ENCODE data around the gene WDR59. TPM values are rescaled to one million over a fixed set of nuclear protein-coding genes. Genes with fewer than 3 reads are reported as not detected.

Gene WDR59
- total and polyA plus RNA-seq, 2 experiments from 2014 or later: 38.7 to 54.5 TPM

DNA sequence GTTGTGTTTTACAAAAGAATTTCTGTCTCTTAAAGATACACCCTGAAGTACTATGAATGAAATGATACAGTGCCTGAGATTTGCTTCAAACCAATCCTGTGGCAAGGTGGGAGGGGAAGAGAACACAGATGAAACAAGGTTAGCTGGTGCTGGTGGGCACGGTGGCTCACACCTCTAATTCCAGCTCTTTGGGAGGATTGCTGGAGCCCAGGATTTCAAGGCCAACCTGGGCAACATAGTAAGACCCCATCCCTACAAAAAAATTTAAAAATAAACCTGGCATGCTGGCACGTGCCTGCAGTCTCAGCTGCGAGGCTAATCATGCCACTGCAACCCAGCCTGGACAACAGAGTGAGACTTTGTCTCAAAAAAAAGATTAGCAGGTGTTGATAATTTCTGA is 143.0 kb downstream of the WDR59 start:
- Histone ChIP-seq H3K36me3 (ENCODE audit: insufficient read depth) (no peaks in the 10 kb centered on the region), H3K27ac (ENCODE audit: low read depth) (no peak overlapping the region), H4K20me1 (replicated peaks; ENCODE audit: insufficient read depth) (no peaks in the 10 kb centered on the region), H3K27me3 (ENCODE audit: insufficient read depth) (no peaks in the 10 kb centered on the region), H3K4me3 (no peak overlapping the region), H3F3A (replicated peaks; ENCODE audit: low read depth) (peaks cover 5% of the 10 kb centered on the region; the same call in 1 of the 2 replicates), H3K4me1 (ENCODE audit: insufficient read depth) (peaks cover 16% of the 10 kb centered on the region), H2AFZ (no peak overlapping the region), H3K9me2 (ENCODE audit: insufficient read depth) (no peaks in the 10 kb centered on the region), H3K4me2 (no peak overlapping the region), H3K79me2 (replicated peaks; ENCODE audit: insufficient read depth) (no peaks in the 10 kb centered on the region)
- Mint-ChIP-seq H3K9me3 (no peaks in the 10 kb centered on the region), H3K27me3 (ENCODE audit: insufficient read depth, low read depth, poor library complexity) (peaks cover 2% of the 10 kb centered on the region), H3K4me3 (no peak overlapping the region), H3K36me3 (ENCODE audit: low read depth) (no peaks in the 10 kb centered on the region), H3K4me1 (peaks cover 11% of the 10 kb centered on the region), H3K27ac (no peak overlapping the region)
- DNase-seq (ENCODE audit: low spot score) (no peak), ATAC-seq (no peak)
- TF ChIP-seq, protein P1, sequence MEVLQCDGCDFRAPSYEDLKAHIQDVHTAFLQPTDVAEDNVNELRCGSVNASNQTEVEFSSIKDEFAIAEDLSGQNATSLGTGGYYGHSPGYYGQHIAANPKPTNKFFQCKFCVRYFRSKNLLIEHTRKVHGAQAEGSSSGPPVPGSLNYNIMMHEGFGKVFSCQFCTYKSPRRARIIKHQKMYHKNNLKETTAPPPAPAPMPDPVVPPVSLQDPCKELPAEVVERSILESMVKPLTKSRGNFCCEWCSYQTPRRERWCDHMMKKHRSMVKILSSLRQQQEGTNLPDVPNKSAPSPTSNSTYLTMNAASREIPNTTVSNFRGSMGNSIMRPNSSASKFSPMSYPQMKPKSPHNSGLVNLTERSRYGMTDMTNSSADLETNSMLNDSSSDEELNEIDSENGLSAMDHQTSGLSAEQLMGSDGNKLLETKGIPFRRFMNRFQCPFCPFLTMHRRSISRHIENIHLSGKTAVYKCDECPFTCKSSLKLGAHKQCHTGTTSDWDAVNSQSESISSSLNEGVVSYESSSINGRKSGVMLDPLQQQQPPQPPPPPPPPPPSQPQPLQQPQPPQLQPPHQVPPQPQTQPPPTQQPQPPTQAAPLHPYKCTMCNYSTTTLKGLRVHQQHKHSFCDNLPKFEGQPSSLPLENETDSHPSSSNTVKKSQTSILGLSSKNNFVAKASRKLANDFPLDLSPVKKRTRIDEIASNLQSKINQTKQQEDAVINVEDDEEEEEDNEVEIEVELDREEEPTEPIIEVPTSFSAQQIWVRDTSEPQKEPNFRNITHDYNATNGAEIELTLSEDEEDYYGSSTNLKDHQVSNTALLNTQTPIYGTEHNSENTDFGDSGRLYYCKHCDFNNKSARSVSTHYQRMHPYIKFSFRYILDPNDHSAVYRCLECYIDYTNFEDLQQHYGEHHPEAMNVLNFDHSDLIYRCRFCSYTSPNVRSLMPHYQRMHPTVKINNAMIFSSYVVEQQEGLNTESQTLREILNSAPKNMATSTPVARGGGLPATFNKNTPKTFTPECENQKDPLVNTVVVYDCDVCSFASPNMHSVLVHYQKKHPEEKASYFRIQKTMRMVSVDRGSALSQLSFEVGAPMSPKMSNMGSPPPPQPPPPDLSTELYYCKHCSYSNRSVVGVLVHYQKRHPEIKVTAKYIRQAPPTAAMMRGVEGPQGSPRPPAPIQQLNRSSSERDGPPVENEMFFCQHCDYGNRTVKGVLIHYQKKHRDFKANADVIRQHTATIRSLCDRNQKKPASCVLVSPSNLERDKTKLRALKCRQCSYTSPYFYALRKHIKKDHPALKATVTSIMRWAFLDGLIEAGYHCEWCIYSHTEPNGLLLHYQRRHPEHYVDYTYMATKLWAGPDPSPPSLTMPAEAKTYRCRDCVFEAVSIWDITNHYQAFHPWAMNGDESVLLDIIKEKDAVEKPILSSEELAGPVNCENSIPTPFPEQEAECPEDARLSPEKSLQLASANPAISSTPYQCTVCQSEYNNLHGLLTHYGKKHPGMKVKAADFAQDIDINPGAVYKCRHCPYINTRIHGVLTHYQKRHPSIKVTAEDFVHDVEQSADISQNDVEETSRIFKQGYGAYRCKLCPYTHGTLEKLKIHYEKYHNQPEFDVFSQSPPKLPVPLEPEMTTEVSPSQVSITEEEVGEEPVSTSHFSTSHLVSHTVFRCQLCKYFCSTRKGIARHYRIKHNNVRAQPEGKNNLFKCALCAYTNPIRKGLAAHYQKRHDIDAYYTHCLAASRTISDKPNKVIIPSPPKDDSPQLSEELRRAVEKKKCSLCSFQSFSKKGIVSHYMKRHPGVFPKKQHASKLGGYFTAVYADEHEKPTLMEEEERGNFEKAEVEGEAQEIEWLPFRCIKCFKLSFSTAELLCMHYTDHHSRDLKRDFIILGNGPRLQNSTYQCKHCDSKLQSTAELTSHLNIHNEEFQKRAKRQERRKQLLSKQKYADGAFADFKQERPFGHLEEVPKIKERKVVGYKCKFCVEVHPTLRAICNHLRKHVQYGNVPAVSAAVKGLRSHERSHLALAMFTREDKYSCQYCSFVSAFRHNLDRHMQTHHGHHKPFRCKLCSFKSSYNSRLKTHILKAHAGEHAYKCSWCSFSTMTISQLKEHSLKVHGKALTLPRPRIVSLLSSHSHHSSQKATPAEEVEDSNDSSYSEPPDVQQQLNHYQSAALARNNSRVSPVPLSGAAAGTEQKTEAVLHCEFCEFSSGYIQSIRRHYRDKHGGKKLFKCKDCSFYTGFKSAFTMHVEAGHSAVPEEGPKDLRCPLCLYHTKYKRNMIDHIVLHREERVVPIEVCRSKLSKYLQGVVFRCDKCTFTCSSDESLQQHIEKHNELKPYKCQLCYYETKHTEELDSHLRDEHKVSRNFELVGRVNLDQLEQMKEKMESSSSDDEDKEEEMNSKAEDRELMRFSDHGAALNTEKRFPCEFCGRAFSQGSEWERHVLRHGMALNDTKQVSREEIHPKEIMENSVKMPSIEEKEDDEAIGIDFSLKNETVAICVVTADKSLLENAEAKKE (CRISPR knock-in tag; IDR thresholded peaks at IDR 0.05): no peak
- no peak for TF ChIP-seq ZNF331 (CRISPR knock-in tag; IDR thresholded peaks at IDR 0.05; ENCODE audit: low read depth)
- no peak for TF ChIP-seq CREB1 (CRISPR knock-in tag; IDR thresholded peaks at IDR 0.05; ENCODE audit: low read depth)
- TF ChIP-seq, protein P2, sequence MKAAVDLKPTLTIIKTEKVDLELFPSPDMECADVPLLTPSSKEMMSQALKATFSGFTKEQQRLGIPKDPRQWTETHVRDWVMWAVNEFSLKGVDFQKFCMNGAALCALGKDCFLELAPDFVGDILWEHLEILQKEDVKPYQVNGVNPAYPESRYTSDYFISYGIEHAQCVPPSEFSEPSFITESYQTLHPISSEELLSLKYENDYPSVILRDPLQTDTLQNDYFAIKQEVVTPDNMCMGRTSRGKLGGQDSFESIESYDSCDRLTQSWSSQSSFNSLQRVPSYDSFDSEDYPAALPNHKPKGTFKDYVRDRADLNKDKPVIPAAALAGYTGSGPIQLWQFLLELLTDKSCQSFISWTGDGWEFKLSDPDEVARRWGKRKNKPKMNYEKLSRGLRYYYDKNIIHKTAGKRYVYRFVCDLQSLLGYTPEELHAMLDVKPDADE (IDR thresholded peaks at IDR 0.05): no peak
- TF ChIP-seq ZNF114 (CRISPR knock-in tag; IDR thresholded peaks at IDR 0.05): no peak
- no peak for TF ChIP-seq NANOG (IDR thresholded peaks at IDR 0.05; ENCODE audit: borderline replicate concordance)
- TF ChIP-seq, protein P3, sequence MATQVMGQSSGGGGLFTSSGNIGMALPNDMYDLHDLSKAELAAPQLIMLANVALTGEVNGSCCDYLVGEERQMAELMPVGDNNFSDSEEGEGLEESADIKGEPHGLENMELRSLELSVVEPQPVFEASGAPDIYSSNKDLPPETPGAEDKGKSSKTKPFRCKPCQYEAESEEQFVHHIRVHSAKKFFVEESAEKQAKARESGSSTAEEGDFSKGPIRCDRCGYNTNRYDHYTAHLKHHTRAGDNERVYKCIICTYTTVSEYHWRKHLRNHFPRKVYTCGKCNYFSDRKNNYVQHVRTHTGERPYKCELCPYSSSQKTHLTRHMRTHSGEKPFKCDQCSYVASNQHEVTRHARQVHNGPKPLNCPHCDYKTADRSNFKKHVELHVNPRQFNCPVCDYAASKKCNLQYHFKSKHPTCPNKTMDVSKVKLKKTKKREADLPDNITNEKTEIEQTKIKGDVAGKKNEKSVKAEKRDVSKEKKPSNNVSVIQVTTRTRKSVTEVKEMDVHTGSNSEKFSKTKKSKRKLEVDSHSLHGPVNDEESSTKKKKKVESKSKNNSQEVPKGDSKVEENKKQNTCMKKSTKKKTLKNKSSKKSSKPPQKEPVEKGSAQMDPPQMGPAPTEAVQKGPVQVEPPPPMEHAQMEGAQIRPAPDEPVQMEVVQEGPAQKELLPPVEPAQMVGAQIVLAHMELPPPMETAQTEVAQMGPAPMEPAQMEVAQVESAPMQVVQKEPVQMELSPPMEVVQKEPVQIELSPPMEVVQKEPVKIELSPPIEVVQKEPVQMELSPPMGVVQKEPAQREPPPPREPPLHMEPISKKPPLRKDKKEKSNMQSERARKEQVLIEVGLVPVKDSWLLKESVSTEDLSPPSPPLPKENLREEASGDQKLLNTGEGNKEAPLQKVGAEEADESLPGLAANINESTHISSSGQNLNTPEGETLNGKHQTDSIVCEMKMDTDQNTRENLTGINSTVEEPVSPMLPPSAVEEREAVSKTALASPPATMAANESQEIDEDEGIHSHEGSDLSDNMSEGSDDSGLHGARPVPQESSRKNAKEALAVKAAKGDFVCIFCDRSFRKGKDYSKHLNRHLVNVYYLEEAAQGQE (IDR thresholded peaks at IDR 0.05; ENCODE audit: unreplicated experiment): no peak
- TF ChIP-seq EZH2phosphoT487 (IDR thresholded peaks at IDR 0.05; ENCODE audit: unreplicated experiment): no peak
- no peak for TF ChIP-seq POLR2AphosphoS5 (IDR thresholded peaks at IDR 0.05; ENCODE audit: low read depth)
- TF ChIP-seq, protein P4, sequence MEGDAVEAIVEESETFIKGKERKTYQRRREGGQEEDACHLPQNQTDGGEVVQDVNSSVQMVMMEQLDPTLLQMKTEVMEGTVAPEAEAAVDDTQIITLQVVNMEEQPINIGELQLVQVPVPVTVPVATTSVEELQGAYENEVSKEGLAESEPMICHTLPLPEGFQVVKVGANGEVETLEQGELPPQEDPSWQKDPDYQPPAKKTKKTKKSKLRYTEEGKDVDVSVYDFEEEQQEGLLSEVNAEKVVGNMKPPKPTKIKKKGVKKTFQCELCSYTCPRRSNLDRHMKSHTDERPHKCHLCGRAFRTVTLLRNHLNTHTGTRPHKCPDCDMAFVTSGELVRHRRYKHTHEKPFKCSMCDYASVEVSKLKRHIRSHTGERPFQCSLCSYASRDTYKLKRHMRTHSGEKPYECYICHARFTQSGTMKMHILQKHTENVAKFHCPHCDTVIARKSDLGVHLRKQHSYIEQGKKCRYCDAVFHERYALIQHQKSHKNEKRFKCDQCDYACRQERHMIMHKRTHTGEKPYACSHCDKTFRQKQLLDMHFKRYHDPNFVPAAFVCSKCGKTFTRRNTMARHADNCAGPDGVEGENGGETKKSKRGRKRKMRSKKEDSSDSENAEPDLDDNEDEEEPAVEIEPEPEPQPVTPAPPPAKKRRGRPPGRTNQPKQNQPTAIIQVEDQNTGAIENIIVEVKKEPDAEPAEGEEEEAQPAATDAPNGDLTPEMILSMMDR (conservative IDR thresholded peaks at IDR 0.05; ENCODE audit: low read depth in 2 of 2): no peak
- TF ChIP-seq STAT1 (IDR thresholded peaks at IDR 0.05; ENCODE audit: unreplicated experiment): no peak
